IMR-90 (cell line): ENCODE data around the gene NECTIN4. TPM values are rescaled to one million over a fixed set of nuclear protein-coding genes. Genes with fewer than 3 reads are reported as not detected.

Source experiments
- ATAC-seq: fragments of 200-7000 bp; cut with Tn5 transposase; 2 replicates; pipeline ENCODE4 v1.9.1; 2020; ENCODE audit warnings: low read depth, mild to moderate bottlenecking, moderate library complexity
- BruUV-seq: library from RNA; stranded (reverse); fragments of 400-500 nt; replicated peaks from 2 replicates; lab custom pipeline; 2021; lab: Mats Ljungman, UMichigan
- CTCF ChIA-PET: fragments of 300-600 bp; formaldehyde crosslinking; extraction: SDS; loops from one replicate; lab custom pipeline; 2021; ENCODE audit warnings: antibody characterized with exemption; lab: Yijun Ruan, JAX
- POLR2A ChIA-PET: fragments of 300-600 bp; sonication (Branson Sonifier 250); formaldehyde crosslinking; loops from one replicate; lab custom pipeline; 2022; ENCODE audit warnings: antibody characterized with exemption; ENCODE audit not compliant: unreplicated experiment; lab: Charles Lee
- DNase-seq: peaks from one replicate; pipeline ENCODE4 v3.0.0; 2013
- H2AFZ ChIP-seq: replicated peaks from 2 replicates; pipeline ENCODE3; 2013; ENCODE audit warnings: low read length, mild to moderate bottlenecking; ENCODE audit not compliant: poor library complexity
- H2AK5ac ChIP-seq: 2 replicates; pipeline ENCODE4 v1.6.1; 2013; ENCODE audit warnings: low read depth, low read length, inconsistent platforms
- H2AK9ac ChIP-seq: replicated peaks from 2 replicates; pipeline ENCODE3; 2013; ENCODE audit warnings: mild to moderate bottlenecking, low read depth, low read length, moderate library complexity; ENCODE audit not compliant: poor library complexity
- H2BK120ac ChIP-seq: 2 replicates; pipeline ENCODE4 v1.6.1; 2013; ENCODE audit warnings: low read depth, low read length, inconsistent platforms
- H2BK15ac ChIP-seq: 3 replicates; pipeline ENCODE4 v1.6.1; 2013; ENCODE audit warnings: low read depth, low read length, inconsistent platforms
- H2BK20ac ChIP-seq: 2 replicates; pipeline ENCODE4 v1.6.1; 2013; ENCODE audit warnings: low read depth, mild to moderate bottlenecking, inconsistent platforms, low read length, moderate library complexity
- H2BK5ac ChIP-seq: 2 replicates; pipeline ENCODE4 v1.6.1; 2013; ENCODE audit warnings: mild to moderate bottlenecking, low read depth, low read length, inconsistent platforms; ENCODE audit not compliant: poor library complexity, severe bottlenecking
- H3K14ac ChIP-seq: replicated peaks from 2 replicates; pipeline ENCODE4 v1.6.1; 2013; ENCODE audit warnings: low read depth, low read length, inconsistent platforms
- H3K18ac ChIP-seq: 2 replicates; pipeline ENCODE4 v1.6.1; 2013; ENCODE audit warnings: low read depth, low read length, control low read depth
- H3K23ac ChIP-seq: 2 replicates; pipeline ENCODE4 v1.6.1; 2013; ENCODE audit warnings: low read depth, low read length, inconsistent platforms
- H3K27ac ChIP-seq: 2 replicates; pipeline ENCODE4 v1.5.1; 2013; ENCODE audit warnings: mild to moderate bottlenecking, control low read depth, low read length; ENCODE audit not compliant: insufficient read depth
- H3K27me3 ChIP-seq: 2 replicates; pipeline ENCODE4 v1.6.1; 2013; ENCODE audit warnings: low read length; ENCODE audit not compliant: control insufficient read depth, insufficient read depth
- H3K36me3 ChIP-seq: 2 replicates; pipeline ENCODE4 v1.6.1; 2013; ENCODE audit warnings: low read length, mixed read lengths; ENCODE audit not compliant: control insufficient read depth, insufficient read depth
- H3K4ac ChIP-seq: 2 replicates; pipeline ENCODE4 v1.6.1; 2013; ENCODE audit warnings: low read depth, low read length, inconsistent platforms
- H3K4me1 ChIP-seq: 2 replicates; pipeline ENCODE4 v1.6.1; 2013; ENCODE audit warnings: low read length, mixed read lengths; ENCODE audit not compliant: control insufficient read depth, insufficient read depth
- H3K4me2 ChIP-seq: 2 replicates; pipeline ENCODE4 v1.6.1; 2013; ENCODE audit warnings: low read depth, mild to moderate bottlenecking, control low read depth, low read length, moderate library complexity
- H3K4me3 ChIP-seq: 2 replicates; pipeline ENCODE4 v1.5.1; 2013; ENCODE audit warnings: low read depth, mild to moderate bottlenecking, control low read depth, low read length, moderate library complexity; ENCODE audit not compliant: insufficient read depth
- H3K56ac ChIP-seq: 2 replicates; pipeline ENCODE4 v1.6.1; 2013; ENCODE audit warnings: low read length, inconsistent platforms; ENCODE audit not compliant: insufficient read depth; ENCODE audit errors: extremely low read depth
- H3K79me1 ChIP-seq, 2 experiments: 2 replicates each; pipeline ENCODE4 v1.6.1; 2013; ENCODE audit warnings: low read length in 2 of 2, inconsistent platforms in 1 of 2, low read depth in 1 of 2
- H3K9ac ChIP-seq: 2 replicates; pipeline ENCODE4 v1.6.1; 2013; ENCODE audit warnings: low read depth, low read length, control low read depth
- H3K9me1 ChIP-seq: 2 replicates; pipeline ENCODE4 v1.6.1; 2013; ENCODE audit warnings: low read length, inconsistent platforms; ENCODE audit not compliant: insufficient read depth
- H3K9me3 ChIP-seq: 2 replicates; pipeline ENCODE4 v1.6.1; 2013; ENCODE audit warnings: low read length; ENCODE audit not compliant: control insufficient read depth, insufficient read depth
- H4K20me1 ChIP-seq: 2 replicates; pipeline ENCODE4 v1.6.1; 2013; ENCODE audit warnings: low read length, inconsistent platforms; ENCODE audit not compliant: insufficient read depth
- H4K5ac ChIP-seq: 2 replicates; pipeline ENCODE4 v1.6.1; 2013; ENCODE audit warnings: mild to moderate bottlenecking, low read depth, low read length, control low read depth
- H4K8ac ChIP-seq, 2 experiments: 2 replicates each; pipeline ENCODE4 v1.6.1; 2013; ENCODE audit warnings: low read depth in 2 of 2, low read length in 2 of 2, control low read depth in 1 of 2, inconsistent platforms in 1 of 2
- H4K91ac ChIP-seq: 2 replicates; pipeline ENCODE4 v1.6.1; 2013; ENCODE audit warnings: low read depth, low read length, inconsistent platforms; ENCODE audit not compliant: insufficient read depth
- BHLHE40 ChIP-seq: fragments of 150-350 bp; IDR thresholded peaks from 2 replicates; pipeline ENCODE4 v1.6.1; 2016; ENCODE audit warnings: mild to moderate bottlenecking, low read depth, low read length
- NFE2L2 ChIP-seq: fragments of 150-350 bp; IDR thresholded peaks from 2 replicates; pipeline ENCODE4 v1.6.1; 2016; ENCODE audit warnings: low read depth, mild to moderate bottlenecking, low read length
- RFX5 ChIP-seq: IDR thresholded peaks from 2 replicates; pipeline ENCODE4 v1.8.0; 2012; ENCODE audit warnings: low read depth, mild to moderate bottlenecking, low read length, moderate library complexity
- WGBS, 2 experiments: methylation state at CpG; one replicate each; pipeline versions ENCODE4 v1.1.5 to v1.1.7; 2013; ENCODE audit warnings: missing lambda C conversion rate in 2 of 2; ENCODE audit not compliant: insufficient read length in 1 of 2; ENCODE audit errors: extremely low coverage in 2 of 2; 5-methylcytosine and 5-hydroxymethylcytosine counted together
- dilution Hi-C: fragments of 300-500 bp; cut with HindIII; formaldehyde crosslinking; loops from one replicate; pipeline ENCODE4 v1.14.3; 2018; ENCODE audit warnings: low sequenced_read_pairs; ENCODE audit not compliant: unreplicated experiment
- in situ Hi-C: fragments of 300-500 bp; cut with MboI; formaldehyde crosslinking; loops from 3 replicates; pipeline ENCODE4 v1.14.3; 2019; ENCODE audit warnings: low sequenced_read_pairs, inconsistent platforms, mixed read lengths
- intact Hi-C: fragments of 100-400 bp; cut with micrococcal nuclease; formaldehyde crosslinking; loops from 2 replicates; pipeline ENCODE4 v1.10.0; 2022
- polyA plus RNA-seq, 3 experiments: library from polyadenylated mRNA; depleted of rRNA; stranded (reverse); fragments of >200 nt; gene quantifications; 2 replicates each; pipeline ENCODE4 v1.2.3, GENCODE V29; 2012; ENCODE audit warnings: low replicate concordance in 1 of 3
- total RNA-seq: library from RNA; depleted of rRNA; stranded (reverse); fragments of >200 nt; gene quantifications from 2 replicates; pipeline ENCODE4 v1.2.3, GENCODE V29; 2012
- TF ChIP-seq, protein P1 (sequence below): fragments of 150-350 bp; IDR thresholded peaks from 2 replicates; pipeline ENCODE4 v1.6.1; 2016; ENCODE audit warnings: low read depth, mild to moderate bottlenecking, low read length, moderate library complexity, borderline replicate concordance

The NECTIN4 gene
- total and polyA plus RNA-seq, 2 of the 4 experiments (the other 2 are of a cell fraction), result 0.18 to 0.24 TPM

DNA sequence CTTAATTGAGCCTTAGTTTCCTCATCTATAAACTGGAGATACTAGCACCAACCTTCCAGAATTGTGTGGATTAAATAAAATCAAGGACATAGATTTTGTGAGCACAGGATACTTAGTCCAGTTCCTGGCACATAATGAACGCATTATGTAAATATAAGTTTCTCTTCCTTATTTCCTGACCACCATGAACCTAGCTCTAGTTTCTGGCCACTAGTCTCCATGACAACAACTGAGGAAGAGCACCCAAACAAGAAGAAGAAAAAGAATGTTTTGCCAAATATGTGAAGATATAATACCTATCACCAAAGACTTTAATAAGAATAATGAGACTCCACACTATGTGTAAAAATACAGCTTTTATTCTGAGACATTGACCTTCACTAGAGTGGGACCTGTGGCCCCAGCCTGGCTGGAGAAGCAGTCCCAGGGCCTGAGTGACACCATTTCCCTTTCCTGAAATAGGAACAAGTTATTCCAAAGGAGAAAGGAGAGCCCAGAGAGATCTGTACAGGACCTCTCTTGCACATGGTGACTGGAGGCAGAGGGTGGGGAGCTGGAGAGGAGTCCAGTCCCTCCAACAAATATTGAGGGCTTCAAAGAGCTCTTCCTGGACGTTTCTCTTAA is 42.6 kb downstream of the NECTIN4 start:
- CTCF ChIA-PET, result interaction anchor here (2.0 to 2.2 kb wide), 2 partner anchors 49 to 51 kb away, joined by 10 to 13 read pairs; partner anchors contain the start of gene KLHDC9

More for the DNA sequence above, 42.6 kb downstream of the NECTIN4 start:
- POLR2A ChIA-PET, result no interaction called here
- DNase-seq (no peak), ATAC-seq (no peak)
- no peak overlapping the region for H3K9ac ChIP-seq
- H4K20me1 ChIP-seq, result no peaks in the 10 kb centered on the region
- H3K9me3 ChIP-seq, result no peaks in the 10 kb centered on the region
- H2AK9ac ChIP-seq, result peak overlapping the region; percentile 18
- dilution Hi-C loops (no loop called here), in situ Hi-C loops (loop anchor here (5.0 kb wide), 1 partner anchor 49 kb away; no protein-coding TSS in a partner anchor), intact Hi-C loops (loop anchor here (5.0 kb wide), 1 partner anchor 36 kb away; no protein-coding TSS in a partner anchor)
- H2BK120ac ChIP-seq, result no peak overlapping the region
- 0 out of 2 replicates have a peak overlapping the region, but pooled peaks have one; percentile 98 for H3K4ac ChIP-seq
- no peak overlapping the region for H2AFZ ChIP-seq
- peak overlapping the region; percentile 86 for H2BK5ac ChIP-seq
- no peak overlapping the region; the same call in 1 of the 2 replicates for H3K18ac ChIP-seq
- peak overlapping the region; percentile 93; the same call in 1 of the 2 replicates for H3K27ac ChIP-seq
- H2BK15ac ChIP-seq, result no peak overlapping the region
- no peak overlapping the region for H2BK20ac ChIP-seq
- peak overlapping the region; percentile 96 for H4K91ac ChIP-seq
- peak overlapping the region; percentile 93; the same call in 1 of the 2 replicates for H3K14ac ChIP-seq
- TF ChIP-seq BHLHE40, result no peak
- no peak for TF ChIP-seq NFE2L2
- TF ChIP-seq RFX5, result no peak
- TF ChIP-seq, protein P1, sequence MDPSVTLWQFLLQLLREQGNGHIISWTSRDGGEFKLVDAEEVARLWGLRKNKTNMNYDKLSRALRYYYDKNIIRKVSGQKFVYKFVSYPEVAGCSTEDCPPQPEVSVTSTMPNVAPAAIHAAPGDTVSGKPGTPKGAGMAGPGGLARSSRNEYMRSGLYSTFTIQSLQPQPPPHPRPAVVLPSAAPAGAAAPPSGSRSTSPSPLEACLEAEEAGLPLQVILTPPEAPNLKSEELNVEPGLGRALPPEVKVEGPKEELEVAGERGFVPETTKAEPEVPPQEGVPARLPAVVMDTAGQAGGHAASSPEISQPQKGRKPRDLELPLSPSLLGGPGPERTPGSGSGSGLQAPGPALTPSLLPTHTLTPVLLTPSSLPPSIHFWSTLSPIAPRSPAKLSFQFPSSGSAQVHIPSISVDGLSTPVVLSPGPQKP, result no peak
- peak overlapping the region; percentile 95 to 100 for H4K8ac ChIP-seq
- peak overlapping the region; percentile 73 for H3K4me2 ChIP-seq
- H3K27me3 ChIP-seq, result no peaks in the 10 kb centered on the region
- peak overlapping the region; percentile 5; the same call in 1 of the 2 replicates for H2AK5ac ChIP-seq
- peaks cover 18 to 31% of the 10 kb centered on the region in 2 experiments for H3K79me1 ChIP-seq
- no CpG with 5 or more reads among the region's 2 CpGs for WGBS, 2 experiments
- no TSS peak for BruUV-seq
- peak overlapping the region; percentile 91 for H4K5ac ChIP-seq
- H3K4me1 ChIP-seq, result no peaks in the 10 kb centered on the region; the same call in 1 of the 2 replicates
- peak overlapping the region; percentile 53; the same call in 1 of the 2 replicates for H3K4me3 ChIP-seq
- no peak overlapping the region for H3K56ac ChIP-seq
- H3K23ac ChIP-seq, result no peak overlapping the region
- no peaks in the 10 kb centered on the region for H3K9me1 ChIP-seq
- peaks cover 9% of the 10 kb centered on the region for H3K36me3 ChIP-seq
